DOHH2 (cell line): Measurements from ENCODE around the gene RARB.

Source experiments
- EZH2phosphoT487 ChIP-seq: fragments of 200-600 bp; sonication (generic); IDR thresholded peaks from 2 replicates; pipeline ENCODE4 v1.6.1; 2017; ENCODE audit warnings: borderline replicate concordance, mild to moderate bottlenecking, antibody characterized with exemption, low read length, moderate library complexity, mixed read lengths
- TF ChIP-seq, protein P1 (sequence below): fragments of 200-600 bp; sonication (generic); IDR thresholded peaks from one replicate; pipeline ENCODE4 v1.5.1; 2014; ENCODE audit warnings: antibody characterized with exemption, mild to moderate bottlenecking, low read depth, low read length; ENCODE audit not compliant: poor library complexity, severe bottlenecking

DNA sequence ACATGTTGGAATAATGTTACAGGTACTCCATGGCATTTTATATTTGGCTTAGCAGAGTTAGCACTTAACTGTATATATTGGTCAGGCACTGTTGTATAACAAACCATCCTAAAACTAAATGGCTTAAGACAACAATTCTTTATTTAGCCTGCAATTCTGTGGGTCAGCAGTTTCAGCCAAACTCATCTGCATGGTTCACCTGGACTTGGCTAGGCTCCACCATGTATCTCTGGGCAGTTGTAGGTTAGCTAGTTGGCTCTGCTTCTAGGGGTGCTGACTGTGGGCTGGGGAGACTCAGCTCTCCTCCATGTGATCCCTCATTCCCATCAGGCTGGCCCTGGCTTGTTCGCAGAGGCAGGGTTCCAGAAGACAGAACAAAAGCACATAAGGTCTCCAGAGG lies 34.4 kb downstream of the RARB start:
- TF ChIP-seq, protein P1, sequence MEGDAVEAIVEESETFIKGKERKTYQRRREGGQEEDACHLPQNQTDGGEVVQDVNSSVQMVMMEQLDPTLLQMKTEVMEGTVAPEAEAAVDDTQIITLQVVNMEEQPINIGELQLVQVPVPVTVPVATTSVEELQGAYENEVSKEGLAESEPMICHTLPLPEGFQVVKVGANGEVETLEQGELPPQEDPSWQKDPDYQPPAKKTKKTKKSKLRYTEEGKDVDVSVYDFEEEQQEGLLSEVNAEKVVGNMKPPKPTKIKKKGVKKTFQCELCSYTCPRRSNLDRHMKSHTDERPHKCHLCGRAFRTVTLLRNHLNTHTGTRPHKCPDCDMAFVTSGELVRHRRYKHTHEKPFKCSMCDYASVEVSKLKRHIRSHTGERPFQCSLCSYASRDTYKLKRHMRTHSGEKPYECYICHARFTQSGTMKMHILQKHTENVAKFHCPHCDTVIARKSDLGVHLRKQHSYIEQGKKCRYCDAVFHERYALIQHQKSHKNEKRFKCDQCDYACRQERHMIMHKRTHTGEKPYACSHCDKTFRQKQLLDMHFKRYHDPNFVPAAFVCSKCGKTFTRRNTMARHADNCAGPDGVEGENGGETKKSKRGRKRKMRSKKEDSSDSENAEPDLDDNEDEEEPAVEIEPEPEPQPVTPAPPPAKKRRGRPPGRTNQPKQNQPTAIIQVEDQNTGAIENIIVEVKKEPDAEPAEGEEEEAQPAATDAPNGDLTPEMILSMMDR = no peak
- TF ChIP-seq EZH2phosphoT487 = no peak
